OCI-LY3 (cell line): ENCODE data around the gene EEF1AKMT3.

Experiments
- EZH2phosphoT487 ChIP-seq: fragments of 200-600 bp; shearing (Covaris generic); IDR thresholded peaks from 2 replicates; pipeline ENCODE4 v1.6.1; 2018; ENCODE audit warnings: antibody characterized with exemption, mixed run types, low read depth
- TF ChIP-seq, protein P1 (sequence below): fragments of 200-600, 300-600 bp; sonication (generic); IDR thresholded peaks from 2 replicates; pipeline ENCODE4 v1.5.1; 2014; ENCODE audit warnings: antibody characterized with exemption, low read length, low read depth

DNA sequence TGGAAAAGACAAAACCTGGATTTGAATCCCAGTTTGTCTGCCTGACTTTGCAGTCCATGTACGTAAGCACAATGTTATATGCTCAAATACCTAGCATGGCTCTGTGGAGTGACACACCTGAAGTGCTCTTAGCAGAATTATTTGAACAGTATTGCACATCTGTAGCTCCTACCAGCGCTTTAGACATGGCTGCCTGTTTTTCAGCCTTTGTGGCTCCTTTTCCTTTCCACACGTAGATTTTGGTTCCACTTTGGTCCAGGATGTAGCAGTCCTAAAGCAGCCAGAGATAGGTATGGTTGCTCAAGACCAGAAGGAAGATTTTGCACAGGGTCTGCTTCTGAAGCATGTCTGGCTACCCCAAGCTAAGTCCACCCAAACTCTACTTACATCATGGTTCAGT, 37.0 kb downstream of the EEF1AKMT3 start:
- TF ChIP-seq, protein P1, sequence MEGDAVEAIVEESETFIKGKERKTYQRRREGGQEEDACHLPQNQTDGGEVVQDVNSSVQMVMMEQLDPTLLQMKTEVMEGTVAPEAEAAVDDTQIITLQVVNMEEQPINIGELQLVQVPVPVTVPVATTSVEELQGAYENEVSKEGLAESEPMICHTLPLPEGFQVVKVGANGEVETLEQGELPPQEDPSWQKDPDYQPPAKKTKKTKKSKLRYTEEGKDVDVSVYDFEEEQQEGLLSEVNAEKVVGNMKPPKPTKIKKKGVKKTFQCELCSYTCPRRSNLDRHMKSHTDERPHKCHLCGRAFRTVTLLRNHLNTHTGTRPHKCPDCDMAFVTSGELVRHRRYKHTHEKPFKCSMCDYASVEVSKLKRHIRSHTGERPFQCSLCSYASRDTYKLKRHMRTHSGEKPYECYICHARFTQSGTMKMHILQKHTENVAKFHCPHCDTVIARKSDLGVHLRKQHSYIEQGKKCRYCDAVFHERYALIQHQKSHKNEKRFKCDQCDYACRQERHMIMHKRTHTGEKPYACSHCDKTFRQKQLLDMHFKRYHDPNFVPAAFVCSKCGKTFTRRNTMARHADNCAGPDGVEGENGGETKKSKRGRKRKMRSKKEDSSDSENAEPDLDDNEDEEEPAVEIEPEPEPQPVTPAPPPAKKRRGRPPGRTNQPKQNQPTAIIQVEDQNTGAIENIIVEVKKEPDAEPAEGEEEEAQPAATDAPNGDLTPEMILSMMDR: no peak
- TF ChIP-seq EZH2phosphoT487: no peak
